Smooth muscle cell of the pulmonary artery (primary cell): Measurements from ENCODE around the gene ZNF598. TPM values are rescaled to one million over a fixed set of nuclear protein-coding genes. Genes with fewer than 3 reads are reported as not detected.

Experiments
- total RNA-seq: library from RNA; depleted of rRNA; stranded (reverse); fragments of >200 nt; gene quantifications from 2 replicates; pipeline ENCODE4 v1.2.3, GENCODE V29; 2014

ZNF598 gene
- 16.4 and 29.0 TPM in 2 replicates for total RNA-seq

DNA sequence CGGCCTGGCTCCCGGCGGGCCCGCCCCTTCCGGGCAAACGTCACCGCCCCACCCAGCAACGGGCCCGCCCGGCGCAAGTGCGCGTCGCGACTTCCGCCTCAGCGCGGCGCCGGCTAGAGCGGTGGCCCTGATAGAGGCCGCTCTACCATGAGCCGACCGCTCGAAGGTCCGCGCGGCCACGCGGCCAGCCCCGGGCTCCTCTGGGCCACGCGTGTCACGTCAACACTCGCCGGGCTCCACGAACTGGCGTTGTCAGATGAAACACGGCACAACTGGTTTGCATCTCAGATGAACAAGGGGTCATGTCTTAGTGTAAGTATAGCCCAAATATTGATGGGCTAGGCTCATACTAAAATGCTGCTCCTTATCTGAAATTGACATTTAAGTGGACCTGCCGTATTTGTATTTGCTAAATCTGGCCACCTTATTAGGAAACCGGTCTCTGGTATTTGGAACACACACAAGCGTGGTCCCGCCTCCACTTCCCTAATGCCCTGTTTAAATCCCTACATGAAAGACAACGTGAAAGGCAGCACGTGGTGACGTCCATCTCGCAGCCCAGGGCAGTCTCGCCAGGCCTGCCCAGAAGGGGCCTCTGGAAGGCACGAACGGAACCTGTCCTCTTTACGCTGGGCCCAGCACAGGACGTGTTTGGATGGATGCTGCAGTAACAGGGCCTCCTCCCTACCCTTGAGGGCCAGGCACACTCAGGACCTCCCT is at the start of gene ZNF598:
Gene ZNF598, minus strand, starts transcription at position 31 of the 720 bp plus-strand sequence.

DNA sequence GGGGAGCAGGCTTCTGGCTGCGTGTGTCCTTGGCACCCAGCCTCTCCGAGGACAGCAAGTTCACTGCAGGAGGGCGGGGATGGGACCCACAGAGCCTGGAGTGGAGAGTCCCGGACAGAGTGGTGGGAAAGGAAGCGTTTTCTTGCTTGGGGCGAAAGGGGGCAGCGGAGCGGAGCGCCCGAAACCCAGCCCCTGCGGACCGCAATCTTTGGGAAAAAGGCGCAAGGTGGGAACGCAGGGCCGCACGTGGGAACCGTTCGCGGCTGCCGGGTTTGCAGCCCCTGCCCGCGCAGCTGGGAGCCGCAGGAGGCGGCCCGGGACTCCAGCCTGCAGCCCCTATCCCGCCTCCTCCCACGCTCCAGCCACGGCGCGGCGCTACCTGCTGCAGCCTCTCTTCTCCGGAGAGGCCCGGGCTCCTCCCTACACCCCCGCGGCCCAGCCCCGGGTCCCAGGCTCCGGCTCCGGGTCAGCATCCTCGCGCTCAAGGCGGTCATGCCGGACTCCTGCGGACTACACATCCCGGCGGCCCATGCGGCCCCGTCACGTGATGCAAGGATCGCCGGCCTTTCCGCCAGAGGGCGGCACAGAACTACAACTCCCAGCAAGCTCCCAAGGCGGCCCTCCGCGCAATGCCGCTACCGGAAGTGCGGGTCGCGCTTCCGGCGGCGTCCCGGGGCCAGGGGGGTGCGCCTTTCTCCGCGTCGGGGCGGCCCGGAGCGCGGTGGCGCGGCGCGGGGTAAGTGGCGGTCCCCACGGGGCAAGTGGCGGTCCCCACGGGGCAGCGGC is 37.9 kb upstream of the ZNF598 start, which contains the start of the genes NTHL1 and TSC2:
Gene NTHL1, minus strand, starts transcription at position 505 of the 786 bp plus-strand sequence. Its CDS starts 11 bp downstream, at position 494.
Gene TSC2, plus strand, starts transcription at position 656 of the 786 bp plus-strand sequence. CDS start 631 bp downstream, outside the sequence.

DNA sequence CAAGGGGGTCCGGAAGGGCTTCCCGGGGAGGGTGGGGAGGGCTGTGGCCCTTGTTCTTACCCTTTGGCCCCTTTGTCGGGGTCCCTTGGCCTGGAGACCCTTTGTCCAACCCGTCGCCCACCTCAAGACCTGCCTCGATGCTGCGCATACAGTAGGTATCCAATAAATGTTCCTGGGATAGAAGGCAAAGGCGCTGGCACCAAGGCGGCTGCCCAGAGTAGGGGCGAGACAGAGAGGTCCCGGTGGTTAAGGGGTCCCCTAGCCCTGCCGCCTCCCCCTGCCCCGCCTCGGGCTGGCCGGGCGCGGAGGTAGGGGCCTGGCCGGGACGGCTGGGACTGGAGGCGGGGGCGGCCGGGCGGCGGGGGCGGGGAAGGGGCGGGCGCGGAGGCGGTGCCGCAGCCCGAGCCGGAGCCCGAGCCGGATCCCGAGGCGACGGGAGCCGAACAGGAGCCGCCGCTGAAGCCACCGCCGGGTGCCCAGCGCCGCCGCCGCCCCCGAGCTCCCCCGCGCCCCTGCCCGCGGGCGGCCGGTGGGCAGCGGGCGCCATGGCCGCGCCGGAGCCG is 16.9 kb upstream of the ZNF598 start, which contains the start of gene NHERF2:
Gene NHERF2, plus strand, starts transcription at position 442 of the 563 bp plus-strand sequence. Its CDS starts 104 bp downstream, at position 546.

DNA sequence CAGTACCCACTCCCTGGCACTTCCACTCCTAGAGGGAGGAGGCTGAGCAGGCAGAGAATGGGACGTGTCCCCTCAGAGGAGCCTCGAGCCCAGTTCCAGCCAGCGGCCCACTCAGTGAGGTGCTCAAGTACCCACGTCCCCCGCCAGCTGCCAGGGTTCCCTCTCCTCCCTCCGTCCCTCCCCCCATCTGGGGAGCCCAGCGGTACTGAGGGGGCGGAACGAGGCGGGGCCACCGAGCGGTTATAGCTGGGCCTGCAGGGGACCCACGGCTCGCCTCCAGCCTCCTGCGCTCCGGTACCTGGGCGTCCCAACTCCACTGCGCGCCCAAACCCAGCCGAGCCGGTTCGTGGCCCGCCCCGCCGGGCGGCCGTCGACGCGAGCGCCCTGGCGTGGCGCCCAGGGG is 9.9 kb upstream of the ZNF598 start, which contains the start of gene NPW:
Gene NPW, plus strand, starts transcription at position 268 of the 403 bp plus-strand sequence.

DNA sequence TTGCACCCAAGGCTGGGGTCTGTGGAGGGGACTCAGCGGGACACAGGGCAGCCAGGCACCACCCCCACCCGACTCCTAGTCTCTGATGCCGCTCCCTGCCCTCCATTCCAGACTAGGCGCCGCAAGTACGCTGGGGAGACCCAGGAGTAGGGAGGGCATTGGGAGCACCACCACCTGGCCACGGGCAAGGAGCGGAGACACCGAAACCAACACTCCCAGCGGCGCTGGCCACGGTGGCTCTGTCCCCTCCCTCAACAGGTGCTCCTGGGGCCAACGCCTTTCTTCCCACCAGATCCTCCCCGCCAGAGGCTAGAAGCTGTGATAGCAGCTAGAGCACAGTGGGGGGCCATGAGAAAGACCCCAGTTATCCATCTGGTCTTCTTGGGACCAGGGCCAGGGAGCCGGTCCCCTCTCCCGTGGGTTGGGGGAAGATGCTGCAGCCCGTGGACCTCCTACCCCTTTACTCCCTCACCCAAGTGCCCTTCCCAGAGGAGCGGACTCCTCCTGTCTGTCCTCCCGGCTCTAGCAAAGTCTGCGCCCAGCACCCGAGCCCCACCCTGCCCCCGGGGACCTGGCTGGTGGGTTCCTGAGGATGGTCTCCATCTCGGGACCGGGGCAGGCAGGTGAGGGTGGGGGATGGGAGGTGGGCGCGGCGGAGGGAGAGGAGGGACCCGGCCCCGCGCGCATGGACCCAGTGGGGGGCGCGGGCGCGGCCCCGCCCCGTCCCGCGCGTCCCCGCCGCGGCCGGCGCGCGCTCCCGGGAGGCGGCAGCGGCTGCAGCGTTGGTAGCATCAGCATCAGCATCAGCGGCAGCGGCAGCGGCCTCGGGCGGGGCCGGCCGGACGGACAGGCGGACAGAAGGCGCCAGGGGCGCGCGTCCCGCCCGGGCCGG is 20.2 kb downstream of the ZNF598 start, which contains the start of gene SYNGR3:
Gene SYNGR3, plus strand, starts transcription at position 762 of the 892 bp plus-strand sequence. CDS start 133 bp downstream, outside the sequence.

DNA sequence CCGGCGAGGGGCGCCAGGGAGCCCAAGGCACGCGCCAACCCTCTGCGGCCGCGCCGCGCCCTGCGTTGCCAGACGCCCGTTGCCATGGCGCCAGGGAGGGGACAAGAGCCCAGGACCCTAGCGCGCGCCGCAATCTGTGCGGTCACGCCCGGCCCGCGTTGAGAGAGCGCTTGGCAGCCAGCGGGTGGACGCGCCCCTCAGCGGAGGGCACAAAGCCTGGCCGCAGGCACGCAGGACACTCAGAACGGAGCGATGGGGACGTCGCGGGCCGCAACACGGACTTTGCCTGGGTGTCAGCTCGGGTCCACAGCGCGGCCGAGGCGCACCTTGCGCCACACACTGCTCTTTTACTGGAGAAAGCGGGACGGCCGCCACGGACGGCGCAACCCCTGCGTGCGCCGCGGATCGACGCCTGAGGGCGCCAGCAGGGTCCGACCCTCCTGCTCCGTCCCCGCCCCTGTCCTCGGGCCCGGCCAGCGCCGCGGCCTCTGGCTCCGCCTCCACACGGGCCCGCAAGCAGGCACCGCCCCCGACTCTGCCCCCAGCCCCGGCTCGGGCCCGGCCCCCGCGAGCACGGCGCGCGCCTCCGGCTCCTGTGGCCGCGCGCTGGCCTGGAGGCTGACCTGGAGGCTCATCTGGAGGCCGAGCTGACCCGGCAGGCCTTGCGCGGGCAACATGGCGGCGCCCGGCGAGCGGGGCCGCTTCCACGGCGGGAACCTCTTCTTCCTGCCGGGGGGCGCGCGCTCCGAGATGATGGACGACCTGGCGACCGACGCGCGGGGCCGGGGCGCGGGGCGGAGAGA is 25.9 kb downstream of the ZNF598 start, which contains the start of gene GFER:
Gene GFER, plus strand, starts transcription at position 650 of the 803 bp plus-strand sequence. Its CDS starts 26 bp downstream, at position 676.

DNA sequence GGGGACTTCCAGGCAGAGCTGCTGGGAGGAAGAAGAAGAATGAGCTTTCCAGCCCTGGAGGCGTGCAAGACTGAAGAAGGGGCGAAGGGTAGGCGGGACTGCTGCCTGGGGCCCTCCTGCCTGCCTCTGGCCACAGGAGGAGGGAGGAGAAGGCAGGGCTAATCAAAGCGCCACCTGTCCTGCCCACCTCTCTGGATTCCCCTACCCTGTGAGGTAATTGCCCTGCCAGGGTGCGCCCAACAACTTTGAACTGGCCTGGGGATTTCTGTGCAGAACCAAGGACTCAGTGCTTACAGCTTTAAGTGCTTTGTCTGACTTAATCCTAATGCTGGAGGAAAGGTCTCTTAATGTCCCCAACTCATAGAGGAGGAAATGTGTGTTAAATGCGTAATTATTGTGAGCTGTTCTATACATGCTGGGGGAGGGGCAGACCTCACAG is 28.2 kb downstream of the ZNF598 start, which contains the start of gene NOXO1:
Gene NOXO1, minus strand, starts transcription at position 72 of the 439 bp plus-strand sequence. CDS start 290 bp downstream, outside the sequence.

DNA sequence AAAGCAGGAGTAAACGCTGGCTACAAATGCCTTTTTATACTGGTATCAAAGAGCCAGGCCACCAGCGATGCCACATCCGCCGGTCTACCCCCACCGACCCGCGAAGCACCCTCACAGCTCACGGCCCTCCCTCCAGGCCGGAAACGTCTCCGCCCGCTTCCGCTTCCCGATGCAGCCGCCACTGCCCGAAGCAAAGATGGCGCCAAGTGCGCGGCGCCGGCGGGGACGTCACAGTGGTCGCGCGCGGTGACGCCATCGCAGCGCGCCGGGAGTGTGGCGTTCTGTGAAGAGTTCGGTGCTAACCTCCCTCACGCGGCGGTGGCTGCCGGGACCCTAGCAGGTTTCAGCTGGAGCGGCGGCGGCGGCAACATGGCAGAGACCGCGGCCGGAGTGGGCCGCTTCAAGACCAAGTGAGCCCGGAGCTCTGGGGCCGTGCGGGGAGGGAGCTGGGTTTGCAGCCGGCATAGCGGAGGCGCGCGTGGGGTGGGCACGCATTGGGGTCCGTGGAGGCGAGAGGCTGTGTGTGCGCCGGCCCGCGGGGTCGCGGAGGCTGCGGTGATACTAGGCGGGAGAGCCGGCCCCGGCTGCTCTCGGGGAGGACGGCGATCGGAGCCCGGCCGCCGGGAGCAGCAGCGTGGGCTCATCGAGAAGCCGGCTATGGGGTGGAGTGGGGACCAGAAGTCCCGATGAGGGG is 37.7 kb downstream of the ZNF598 start, which contains the start of gene TBL3:
Gene TBL3, plus strand, starts transcription at position 258 of the 694 bp plus-strand sequence. Its CDS starts 112 bp downstream, at position 370.

DNA sequence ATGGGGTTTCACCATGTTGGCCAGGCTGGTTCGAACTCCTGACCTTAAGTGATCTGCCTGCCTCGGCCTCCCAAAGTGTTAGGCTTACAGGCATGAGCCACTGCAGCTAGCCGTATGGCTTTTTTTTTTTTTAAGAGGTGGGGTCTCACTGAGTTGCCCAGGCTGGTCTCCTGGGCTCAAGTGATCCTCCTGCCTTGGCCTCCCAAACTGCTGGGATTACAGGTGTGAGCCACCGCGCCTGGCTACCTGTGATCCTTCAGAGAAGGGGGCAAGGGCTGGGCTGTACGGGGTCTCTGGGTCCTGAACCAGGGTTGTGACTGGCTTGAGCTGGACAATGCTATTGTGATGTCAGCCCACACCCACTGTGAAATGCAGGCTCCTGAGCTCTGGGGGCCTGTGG is 43.2 kb downstream of the ZNF598 start, which contains the start of gene RNF151:
Gene RNF151, plus strand, starts transcription at position 397 of the 400 bp plus-strand sequence. CDS start 26 bp downstream, outside the sequence.

DNA sequence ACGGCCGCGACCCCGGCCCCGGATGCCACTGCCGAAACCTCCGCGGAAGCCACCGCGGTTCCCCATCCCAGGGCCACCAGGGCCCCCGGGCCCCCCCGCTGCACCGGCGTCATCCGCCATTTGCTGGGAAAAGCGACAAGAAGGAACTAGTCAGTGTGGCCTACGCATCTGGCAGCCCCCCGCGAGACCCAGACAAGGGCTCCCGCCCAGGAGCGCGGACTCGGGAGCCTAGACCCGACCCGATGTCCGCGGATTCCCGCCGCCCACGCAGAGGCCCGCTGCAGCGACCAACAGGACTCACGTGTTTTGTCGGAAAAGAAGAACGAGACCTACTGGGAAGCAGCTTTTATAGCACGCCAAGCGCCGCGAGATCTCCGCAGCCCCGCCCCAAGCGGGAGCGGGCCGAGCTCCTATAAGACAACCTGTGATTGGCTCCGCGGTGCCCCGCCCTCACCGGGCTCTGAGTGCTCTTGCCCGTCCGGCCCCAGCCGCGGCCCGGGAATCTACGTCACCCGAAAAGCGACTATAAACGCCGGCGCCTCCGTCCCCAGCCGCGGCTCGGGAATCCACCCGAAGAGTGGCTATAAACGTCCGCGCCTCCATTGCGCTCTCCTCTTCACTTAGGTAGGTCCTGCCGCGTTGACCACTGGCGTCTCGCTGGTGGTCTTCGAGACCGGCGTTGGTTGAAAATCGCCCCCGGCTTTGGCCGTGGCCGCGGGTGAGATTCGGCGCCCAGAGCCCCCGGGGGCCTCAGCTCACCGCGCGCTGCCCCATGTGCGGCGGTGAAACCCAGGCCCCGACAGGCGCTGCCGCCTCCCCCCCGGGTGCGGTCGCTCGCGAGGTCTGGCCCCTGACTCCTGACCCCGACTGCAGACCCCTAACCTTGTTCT is 44.9 kb downstream of the ZNF598 start, which contains the start of gene RPS2:
Gene RPS2, minus strand, starts transcription at position 321 of the 890 bp plus-strand sequence. Its CDS starts 201 bp downstream, at position 120.

DNA sequence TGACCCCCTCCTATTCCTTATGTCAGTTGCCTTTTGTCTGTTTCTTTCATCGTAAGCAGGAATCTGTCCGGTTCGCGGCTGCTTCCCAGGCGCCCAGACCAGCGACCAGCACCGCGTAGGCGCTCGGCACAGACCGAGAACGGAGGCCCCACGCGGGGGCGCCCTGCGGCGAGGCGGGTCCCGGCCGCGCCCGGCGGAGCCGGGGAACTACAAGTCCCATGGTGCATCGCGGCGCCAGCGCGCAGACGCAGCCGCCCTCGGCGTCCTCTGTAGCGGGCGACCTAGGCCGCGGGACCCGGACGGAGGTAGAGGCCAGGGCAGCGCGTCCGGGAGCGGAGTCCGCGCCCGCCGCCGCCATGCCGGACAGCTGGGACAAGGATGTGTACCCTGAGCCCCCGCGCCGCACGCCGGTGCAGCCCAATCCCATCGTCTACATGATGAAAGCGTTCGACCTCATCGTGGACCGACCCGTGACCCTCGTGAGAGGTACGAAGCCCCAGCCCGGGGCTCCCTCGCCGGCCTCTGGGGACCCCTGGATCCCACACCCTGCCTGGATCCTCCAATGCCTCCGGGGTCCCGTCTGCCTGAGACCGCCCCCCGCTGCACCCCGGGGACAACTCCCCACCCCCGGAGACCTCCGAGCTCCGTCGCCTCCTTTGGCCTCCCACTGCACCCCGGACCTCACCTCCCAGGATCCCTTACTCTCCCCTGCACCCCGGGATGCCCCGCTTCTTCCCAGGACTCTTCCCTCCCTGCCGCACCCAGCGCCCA is 50.2 kb downstream of the ZNF598 start, which contains the start of gene NDUFB10:
Gene NDUFB10, plus strand, starts transcription at position 270 of the 771 bp plus-strand sequence. Its CDS starts 87 bp downstream, at position 357.

Other genes starting within 250 kb of the ZNF598 start
- 45.3 and 61.7 TPM in 2 replicates for gene NME3, start 238.3 kb downstream of the ZNF598 start, total RNA-seq
- 8.5 and 15.9 TPM in 2 replicates for gene EME2, start 237.0 kb downstream of the ZNF598 start, total RNA-seq
- gene MRPS34, start 236.7 kb downstream of the ZNF598 start, total RNA-seq, result 42.2 and 57.1 TPM in 2 replicates
- 30.7 and 34.6 TPM in 2 replicates for gene SPSB3, start 227.2 kb downstream of the ZNF598 start, total RNA-seq
- 43.3 and 54.7 TPM in 2 replicates for gene NUBP2, start 226.9 kb downstream of the ZNF598 start, total RNA-seq
- 0.17 TPM in 1 of 2 replicates, not detected in the other for gene IGFALS, start 216.1 kb downstream of the ZNF598 start, total RNA-seq
- gene HAGH, start 183.0 kb downstream of the ZNF598 start, total RNA-seq, result 50.2 and 86.0 TPM in 2 replicates
- 59.8 and 96.2 TPM in 2 replicates for gene FAHD1, start 182.6 kb downstream of the ZNF598 start, total RNA-seq
- gene MEIOB, start 137.7 kb downstream of the ZNF598 start, total RNA-seq, result not detected in 2 replicates
- gene HS3ST6, start 91.4 kb downstream of the ZNF598 start, total RNA-seq, result not detected in 2 replicates
- gene MSRB1, start 66.6 kb downstream of the ZNF598 start, total RNA-seq, result 5.0 and 7.1 TPM in 2 replicates
- 0.07 TPM in 1 of 2 replicates, not detected in the other for gene RPL3L, start 55.1 kb downstream of the ZNF598 start, total RNA-seq
- gene NDUFB10, start 50.3 kb downstream of the ZNF598 start, total RNA-seq, result 123 and 126 TPM in 2 replicates
- 1,723 and 1,779 TPM in 2 replicates for gene RPS2, start 45.0 kb downstream of the ZNF598 start, total RNA-seq
- not detected in 2 replicates for gene RNF151, start 43.0 kb downstream of the ZNF598 start, total RNA-seq
- gene TBL3, start 37.8 kb downstream of the ZNF598 start, total RNA-seq, result 43.1 and 56.3 TPM in 2 replicates
- gene NOXO1, start 28.4 kb downstream of the ZNF598 start, total RNA-seq, result not detected in 2 replicates
- gene GFER, start 25.6 kb downstream of the ZNF598 start, total RNA-seq, result 8.1 and 15.1 TPM in 2 replicates
- 4.0 and 12.5 TPM in 2 replicates for gene SYNGR3, start 19.9 kb downstream of the ZNF598 start, total RNA-seq
- 0.85 and 1.0 TPM in 2 replicates for gene NPW, start 10.0 kb upstream of the ZNF598 start, total RNA-seq
- gene NHERF2, start 17.1 kb upstream of the ZNF598 start, total RNA-seq, result 66.8 and 76.2 TPM in 2 replicates
- gene NTHL1, start 38.0 kb upstream of the ZNF598 start, total RNA-seq, result 19.2 and 22.6 TPM in 2 replicates
- 57.9 and 73.0 TPM in 2 replicates for gene TSC2, start 38.2 kb upstream of the ZNF598 start, total RNA-seq
- gene PKD1, start 126.1 kb upstream of the ZNF598 start, total RNA-seq, result 276 and 395 TPM in 2 replicates
- gene RAB26, start 138.8 kb upstream of the ZNF598 start, total RNA-seq, result 1.2 and 3.1 TPM in 2 replicates
- gene TRAF7, start 146.0 kb upstream of the ZNF598 start, total RNA-seq, result 70.4 and 97.4 TPM in 2 replicates
- gene CASKIN1, start 186.8 kb upstream of the ZNF598 start, total RNA-seq, result 0.20 and 1.7 TPM in 2 replicates
- gene MLST8, start 195.6 kb upstream of the ZNF598 start, total RNA-seq, result 24.3 and 28.1 TPM in 2 replicates
- 1.2 and 2.2 TPM in 2 replicates for gene BRICD5, start 201.0 kb upstream of the ZNF598 start, total RNA-seq
- 6.1 and 11.0 TPM in 2 replicates for gene PGP, start 205.0 kb upstream of the ZNF598 start, total RNA-seq
- 24.2 and 32.3 TPM in 2 replicates for gene E4F1, start 213.8 kb upstream of the ZNF598 start, total RNA-seq
- gene DNASE1L2, start 226.6 kb upstream of the ZNF598 start, total RNA-seq, result 0.65 and 0.92 TPM in 2 replicates
- 17.9 and 23.9 TPM in 2 replicates for gene ECI1, start 241.8 kb upstream of the ZNF598 start, total RNA-seq